Measurements from ENCODE around the gene SMC1B. TPM values are rescaled to one million over a fixed set of nuclear protein-coding genes. Genes with fewer than 3 reads are reported as not detected.

The SMC1B gene
- total and polyA plus RNA-seq, 2 experiments from 2014 or later = 0.10 TPM; not detected in 1

DNA sequence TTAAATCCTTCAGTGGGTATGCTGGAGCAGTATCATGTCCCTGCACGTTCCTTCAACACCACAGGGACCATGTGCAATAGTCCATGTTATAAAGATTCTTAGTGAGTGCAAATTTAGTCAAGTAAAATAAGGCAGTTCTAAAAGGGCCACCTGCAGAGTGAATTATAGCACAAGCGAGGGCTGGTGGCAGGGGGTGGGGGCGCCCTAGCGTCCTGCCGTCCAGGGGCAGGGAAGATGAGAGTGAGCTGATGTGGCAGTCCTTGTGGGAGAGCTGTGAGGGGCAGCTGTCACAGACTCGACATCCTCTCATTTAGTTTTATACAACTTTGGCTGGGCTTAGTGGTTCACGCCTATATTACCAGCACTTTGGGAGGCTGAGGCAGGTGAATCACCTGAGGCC, 74.6 kb downstream of the SMC1B start:
- H3K4me1 ChIP-seq (ENCODE audit: insufficient read depth) = peaks cover 6% of the 10 kb centered on the region
- H3K4me3 ChIP-seq = no peak overlapping the region
- H3K27me3 ChIP-seq = no peaks in the 10 kb centered on the region
- H2AFZ ChIP-seq = no peak overlapping the region
- no peak overlapping the region for H3K27ac ChIP-seq
- no peak overlapping the region for H3K4me2 ChIP-seq
- no peak for DNase-seq (ENCODE audit: low spot score)
- no peaks in the 10 kb centered on the region for H3K9me2 ChIP-seq (replicated peaks; ENCODE audit: insufficient read depth)
- 89% methylated on average over 7 of the region's 7 CpGs for WGBS (ENCODE audit: low lambda C conversion rate, missing lambda C conversion rate)
- no peaks in the 10 kb centered on the region for H3K79me2 ChIP-seq
- H3K36me3 ChIP-seq (replicated peaks; ENCODE audit: insufficient read depth, low read depth) = no peaks in the 10 kb centered on the region
- no peaks in the 10 kb centered on the region for H3K9me3 ChIP-seq (ENCODE audit: low read depth)
- TF ChIP-seq EZH2phosphoT487 (IDR thresholded peaks at IDR 0.05; ENCODE audit: low read depth, severe bottlenecking, unreplicated experiment) = no peak
- H4K20me1 ChIP-seq (ENCODE audit: insufficient read depth, poor library complexity, severe bottlenecking) = no peaks in the 10 kb centered on the region

DNA sequence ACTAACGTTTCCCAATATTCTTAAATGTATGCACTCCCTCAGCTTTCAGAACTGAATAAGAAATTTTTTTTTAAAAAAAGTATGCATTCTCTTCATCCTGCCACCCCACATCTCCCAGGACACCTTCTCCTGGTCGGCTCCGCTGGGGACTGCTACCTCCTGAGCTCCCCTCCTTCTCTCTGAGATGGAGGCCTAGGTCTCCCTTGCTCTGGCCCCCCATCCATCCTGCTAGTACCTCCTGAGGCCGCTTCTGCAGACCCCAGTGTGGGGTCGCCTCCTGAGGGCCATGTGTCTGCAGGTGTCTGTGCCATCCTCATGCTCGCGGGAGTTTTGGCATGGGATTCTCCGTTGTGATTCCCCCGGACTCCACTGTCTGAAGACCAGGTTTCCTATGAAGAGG, 75.9 kb downstream of the SMC1B start:
- no peaks in the 10 kb centered on the region for H3K79me2 ChIP-seq
- no peak overlapping the region for H2AFZ ChIP-seq
- no peaks in the 10 kb centered on the region for H3K27me3 ChIP-seq
- H3K9me3 ChIP-seq (ENCODE audit: low read depth) = no peaks in the 10 kb centered on the region
- TF ChIP-seq EZH2phosphoT487 (IDR thresholded peaks at IDR 0.05; ENCODE audit: low read depth, severe bottlenecking, unreplicated experiment) (no peak), EZH2 (IDR thresholded peaks at IDR 0.05; ENCODE audit: borderline replicate concordance) (no peak)
- TF ChIP-seq, protein P1, sequence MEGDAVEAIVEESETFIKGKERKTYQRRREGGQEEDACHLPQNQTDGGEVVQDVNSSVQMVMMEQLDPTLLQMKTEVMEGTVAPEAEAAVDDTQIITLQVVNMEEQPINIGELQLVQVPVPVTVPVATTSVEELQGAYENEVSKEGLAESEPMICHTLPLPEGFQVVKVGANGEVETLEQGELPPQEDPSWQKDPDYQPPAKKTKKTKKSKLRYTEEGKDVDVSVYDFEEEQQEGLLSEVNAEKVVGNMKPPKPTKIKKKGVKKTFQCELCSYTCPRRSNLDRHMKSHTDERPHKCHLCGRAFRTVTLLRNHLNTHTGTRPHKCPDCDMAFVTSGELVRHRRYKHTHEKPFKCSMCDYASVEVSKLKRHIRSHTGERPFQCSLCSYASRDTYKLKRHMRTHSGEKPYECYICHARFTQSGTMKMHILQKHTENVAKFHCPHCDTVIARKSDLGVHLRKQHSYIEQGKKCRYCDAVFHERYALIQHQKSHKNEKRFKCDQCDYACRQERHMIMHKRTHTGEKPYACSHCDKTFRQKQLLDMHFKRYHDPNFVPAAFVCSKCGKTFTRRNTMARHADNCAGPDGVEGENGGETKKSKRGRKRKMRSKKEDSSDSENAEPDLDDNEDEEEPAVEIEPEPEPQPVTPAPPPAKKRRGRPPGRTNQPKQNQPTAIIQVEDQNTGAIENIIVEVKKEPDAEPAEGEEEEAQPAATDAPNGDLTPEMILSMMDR (IDR thresholded peaks at IDR 0.05; ENCODE audit: poor library complexity) = no peak
- H3K36me3 ChIP-seq (replicated peaks; ENCODE audit: insufficient read depth, low read depth) = no peaks in the 10 kb centered on the region
- no peaks in the 10 kb centered on the region for H3K9me2 ChIP-seq (replicated peaks; ENCODE audit: insufficient read depth)
- H3K4me1 ChIP-seq (ENCODE audit: insufficient read depth) = peaks cover 6% of the 10 kb centered on the region
- H3K27ac ChIP-seq = no peak overlapping the region
- WGBS (ENCODE audit: low lambda C conversion rate, missing lambda C conversion rate) = 97% methylated on average over 9 of the region's 9 CpGs
- no peak overlapping the region for H3K4me2 ChIP-seq
- H3K4me3 ChIP-seq = no peak overlapping the region
- no peak for DNase-seq (ENCODE audit: low spot score)
- H4K20me1 ChIP-seq (ENCODE audit: insufficient read depth, poor library complexity, severe bottlenecking) = no peaks in the 10 kb centered on the region

DNA sequence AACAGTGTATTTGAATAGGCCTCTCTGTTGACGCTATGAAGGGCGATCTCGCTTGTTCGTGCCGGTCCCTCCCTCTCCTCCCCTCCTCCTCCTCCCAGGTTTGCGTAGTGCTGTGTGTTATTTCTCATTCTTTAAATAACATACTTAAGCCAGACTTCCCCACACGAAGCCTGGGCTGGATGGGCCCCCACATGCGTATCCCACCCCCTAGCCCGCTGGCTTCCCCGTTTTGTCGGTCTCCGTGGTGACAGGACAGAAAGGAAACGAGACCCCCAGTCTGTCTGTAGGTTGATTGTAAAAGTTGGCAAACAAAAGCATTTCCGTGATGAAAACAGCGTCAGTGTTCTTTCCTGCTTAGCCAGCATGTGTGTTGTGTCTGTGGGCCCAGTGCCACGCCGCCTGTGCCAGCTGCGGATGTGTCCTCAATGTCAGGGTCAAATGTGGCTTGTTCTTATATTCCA, 76.4 kb downstream of the SMC1B start:
- no peaks in the 10 kb centered on the region for H3K9me2 ChIP-seq (replicated peaks; ENCODE audit: insufficient read depth)
- H3K4me2 ChIP-seq = no peak overlapping the region
- H3K27ac ChIP-seq = peak overlapping the region; percentile 67
- no peaks in the 10 kb centered on the region for H3K9me3 ChIP-seq (ENCODE audit: low read depth)
- no peaks in the 10 kb centered on the region for H4K20me1 ChIP-seq (ENCODE audit: insufficient read depth, poor library complexity, severe bottlenecking)
- no peaks in the 10 kb centered on the region for H3K27me3 ChIP-seq
- TF ChIP-seq, protein P1 (IDR thresholded peaks at IDR 0.05; ENCODE audit: poor library complexity) = no peak
- no peak overlapping the region for H2AFZ ChIP-seq
- H3K36me3 ChIP-seq (replicated peaks; ENCODE audit: insufficient read depth, low read depth) = no peaks in the 10 kb centered on the region
- peaks cover 6% of the 10 kb centered on the region for H3K4me1 ChIP-seq (ENCODE audit: insufficient read depth)
- peak; percentile 32 for DNase-seq (ENCODE audit: low spot score)
- 69% methylated on average over 14 of the region's 18 CpGs for WGBS (ENCODE audit: low lambda C conversion rate, missing lambda C conversion rate)
- H3K4me3 ChIP-seq = no peak overlapping the region
- no peaks in the 10 kb centered on the region for H3K79me2 ChIP-seq

DNA sequence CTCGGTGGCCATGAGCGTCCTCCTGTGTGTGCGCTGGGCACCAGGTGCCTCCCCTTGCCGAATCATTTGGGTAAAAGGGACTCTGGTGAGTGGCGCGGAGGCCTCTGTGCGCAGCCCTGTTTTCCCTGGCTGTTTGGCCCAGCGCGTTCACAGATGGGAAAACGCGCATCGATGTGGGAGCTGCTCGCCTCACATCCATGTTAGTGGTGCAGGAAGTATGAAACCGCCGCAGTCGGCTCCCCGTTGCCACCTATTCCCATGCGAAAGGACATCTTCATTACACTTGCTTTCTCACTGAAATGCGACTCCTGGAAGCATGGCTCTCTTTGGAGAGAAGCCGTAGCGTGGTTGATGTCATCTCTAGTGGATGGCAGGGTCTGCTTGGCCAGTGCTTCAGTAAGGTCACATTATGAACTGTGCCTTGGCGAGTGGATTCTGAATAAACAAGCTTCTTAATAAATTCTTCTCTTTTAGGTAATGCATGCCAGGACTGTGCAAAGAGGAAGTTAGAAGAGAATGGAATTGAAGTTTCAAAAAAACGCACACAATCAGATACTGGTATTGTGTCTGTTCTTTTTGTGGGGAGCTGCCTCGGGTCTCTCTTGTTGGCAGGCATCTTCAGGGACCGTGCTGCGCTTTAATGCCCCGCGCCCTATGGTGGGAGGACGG, 77.4 kb downstream of the SMC1B start:
- no peaks in the 10 kb centered on the region for H3K9me3 ChIP-seq (ENCODE audit: low read depth)
- no peak overlapping the region for H3K4me2 ChIP-seq
- H3K79me2 ChIP-seq = no peaks in the 10 kb centered on the region
- no peaks in the 10 kb centered on the region for H4K20me1 ChIP-seq (ENCODE audit: insufficient read depth, poor library complexity, severe bottlenecking)
- TF ChIP-seq, protein P1 (IDR thresholded peaks at IDR 0.05; ENCODE audit: poor library complexity) = no peak
- no peak for TF ChIP-seq EZH2 (IDR thresholded peaks at IDR 0.05; ENCODE audit: borderline replicate concordance)
- no peak for TF ChIP-seq EZH2phosphoT487 (IDR thresholded peaks at IDR 0.05; ENCODE audit: low read depth, severe bottlenecking, unreplicated experiment)
- H2AFZ ChIP-seq = no peak overlapping the region
- no peak overlapping the region for H3K4me3 ChIP-seq
- H3K27me3 ChIP-seq = no peaks in the 10 kb centered on the region
- WGBS (ENCODE audit: low lambda C conversion rate, missing lambda C conversion rate) = 98% methylated on average over 29 of the region's 29 CpGs
- H3K36me3 ChIP-seq (replicated peaks; ENCODE audit: insufficient read depth, low read depth) = no peaks in the 10 kb centered on the region
- no peak for DNase-seq (ENCODE audit: low spot score)
- peak overlapping the region; percentile 67 for H3K27ac ChIP-seq
- H3K9me2 ChIP-seq (replicated peaks; ENCODE audit: insufficient read depth) = no peaks in the 10 kb centered on the region
- peaks cover 6% of the 10 kb centered on the region for H3K4me1 ChIP-seq (ENCODE audit: insufficient read depth)

Measured in hepatocyte (in vitro differentiated cells).